ENCODE data around the gene DACT3. TPM values are rescaled to one million over a fixed set of nuclear protein-coding genes. Genes with fewer than 3 reads are reported as not detected.

Gene DACT3
- 0.32 TPM for total RNA-seq

- ATAC-seq: peak; percentile 97
Observed at GRCh38 chr19:46661020-46661731, at the start of gene DACT3. TSS of gene DACT3 (minus strand) at chr19:46661182. CDS start at chr19:46661064, 118 bp downstream.

- no peak for ATAC-seq
Observed at GRCh38 chr19:46710687-46711086, 49.7 kb upstream of the DACT3 start.

GRCh38 chr19:46704379-46705076 is 43.5 kb upstream of the DACT3 start:
- ATAC-seq: peak; percentile 70

GRCh38 chr19:46700704-46701103 is 39.7 kb upstream of the DACT3 start:
- no peak for ATAC-seq

GRCh38 chr19:46698395-46699321 is 37.7 kb upstream of the DACT3 start:
- no peak for ATAC-seq

GRCh38 chr19:46697204-46697960 is 36.4 kb upstream of the DACT3 start:
- peak; percentile 80 for ATAC-seq

GRCh38 chr19:46696866-46697203 is 35.9 kb upstream of the DACT3 start:
- no peak for ATAC-seq

- no peak for ATAC-seq
Observed at GRCh38 chr19:46696052-46696451, 35.1 kb upstream of the DACT3 start.

GRCh38 chr19:46693760-46694159 is 32.8 kb upstream of the DACT3 start:
- ATAC-seq: no peak

GRCh38 chr19:46692918-46693722 is 32.1 kb upstream of the DACT3 start:
- ATAC-seq: no peak

- ATAC-seq: no peak
Observed at GRCh38 chr19:46691948-46692347, 31.0 kb upstream of the DACT3 start.

- ATAC-seq: no peak
Observed at GRCh38 chr19:46691104-46691503, 30.1 kb upstream of the DACT3 start.

- ATAC-seq: no peak
Observed at GRCh38 chr19:46689358-46689757, 28.4 kb upstream of the DACT3 start.

- no peak for ATAC-seq
Observed at GRCh38 chr19:46687438-46688145, 26.6 kb upstream of the DACT3 start.

GRCh38 chr19:46685189-46685588 is 24.2 kb upstream of the DACT3 start:
- ATAC-seq: no peak

- peak; percentile 52 for ATAC-seq
Observed at GRCh38 chr19:46678110-46678732, 17.2 kb upstream of the DACT3 start.

GRCh38 chr19:46674416-46675178 is 13.6 kb upstream of the DACT3 start:
- no peak for ATAC-seq

GRCh38 chr19:46670813-46671212 is 9.8 kb upstream of the DACT3 start:
- no peak for ATAC-seq

GRCh38 chr19:46668662-46669061 is 7.7 kb upstream of the DACT3 start:
- no peak for ATAC-seq

- ATAC-seq: no peak
Observed at GRCh38 chr19:46665072-46665471, 4.1 kb upstream of the DACT3 start.

Measured in esophagus mucosa (tissue), 1 donor.